CD4-positive, CD25-positive, alpha-beta regulatory T cell (primary cell): ENCODE measurements around the gene SNX5. TPM values are rescaled to one million over a fixed set of nuclear protein-coding genes. Genes with fewer than 3 reads are reported as not detected.
A peak's percentile ranks its signal among the peaks of the same experiment; 100 is the strongest.

Source experiments
- ATAC-seq, 2 donors: fragments of 150-1000 bp; cut with Tn5 transposase; one replicate each; pipeline ENCODE4 v1.10.0; 2021; ENCODE audit warnings: low read depth in 2 of 2, moderate number of reproducible peaks in 2 of 2, moderate library complexity in 1 of 2
- DNase-seq, 3 donors: peaks; one replicate each; pipeline versions ENCODE4 v3.0.0 to v3.0.0-alpha.2; 2012 to 2022; ENCODE audit warnings: mixed read lengths in 1 of 3
- H3K27ac ChIP-seq: one replicate; pipeline ENCODE4 v1.7.0; 2013; ENCODE audit warnings: mild to moderate bottlenecking, low read length; ENCODE audit not compliant: insufficient read depth, poor library complexity, severe bottlenecking
- H3K27me3 ChIP-seq: one replicate; pipeline ENCODE4 v1.7.0; 2013; ENCODE audit warnings: low read length; ENCODE audit not compliant: control insufficient read depth, insufficient read depth
- H3K36me3 ChIP-seq: one replicate; pipeline ENCODE4 v1.7.0; 2013; ENCODE audit warnings: mild to moderate bottlenecking, low read length, moderate library complexity; ENCODE audit not compliant: control insufficient read depth, insufficient read depth
- H3K4me1 ChIP-seq: 2 replicates; pipeline ENCODE4 v1.7.0; 2013; ENCODE audit warnings: mild to moderate bottlenecking, low read length; ENCODE audit not compliant: insufficient read depth, control insufficient read depth, poor library complexity, severe bottlenecking
- H3K4me3 ChIP-seq: one replicate; pipeline ENCODE4 v1.7.0; 2013; ENCODE audit warnings: low read depth, mild to moderate bottlenecking, low read length, moderate library complexity
- H3K9me3 ChIP-seq, 2 experiments: 1 replicate in 1 of 2; 2 replicates in 1 of 2; pipeline ENCODE4 v1.7.0; 2013; ENCODE audit warnings: low read length in 2 of 2, mild to moderate bottlenecking in 1 of 2, moderate library complexity in 1 of 2; ENCODE audit not compliant: control insufficient read depth in 2 of 2
- H3K27ac Mint-ChIP-seq, 3 donors: one replicate each; pipeline ENCODE4 v1.8.0; 2020 to 2022; ENCODE audit warnings: mild to moderate bottlenecking in 3 of 3, mixed read lengths in 3 of 3, moderate library complexity in 2 of 3
- H3K27me3 Mint-ChIP-seq: one replicate; pipeline ENCODE4 v1.8.0; 2022; ENCODE audit warnings: mild to moderate bottlenecking, mixed read lengths
- H3K36me3 Mint-ChIP-seq: one replicate; pipeline ENCODE4 v1.8.0; 2020; ENCODE audit warnings: mixed read lengths
- H3K4me1 Mint-ChIP-seq, 4 donors: one replicate each; pipeline ENCODE4 v1.8.0; 2020 to 2022; ENCODE audit warnings: mixed read lengths in 4 of 4, mild to moderate bottlenecking in 1 of 4
- H3K4me3 Mint-ChIP-seq, 4 donors: one replicate each; pipeline ENCODE4 v1.8.0; 2020 to 2022; ENCODE audit warnings: mild to moderate bottlenecking in 4 of 4, mixed read lengths in 4 of 4, moderate library complexity in 3 of 4
- H3K9me3 Mint-ChIP-seq, 7 donors: one replicate each; pipeline ENCODE4 v1.8.0; 2020 to 2022; ENCODE audit warnings: mixed read lengths in 7 of 7, mild to moderate bottlenecking in 3 of 7, moderate library complexity in 2 of 7
- polyA plus RNA-seq, 4 donors: library from polyadenylated mRNA; unstranded; fragments of 300-500 nt; fragmentation: Illumina TruSeq; gene quantifications; one replicate each; pipeline ENCODE4 v1.2.3, GENCODE V29; 2021
- total RNA-seq: library from RNA; stranded (reverse); gene quantifications from one replicate; pipeline ENCODE4 v1.2.3, GENCODE V29; 2022

Gene SNX5
- total and polyA plus RNA-seq, 5 donors from 2014 or later: 71.9 to 82.8 (median 78.6) TPM

- ATAC-seq: no peak
- Mint-ChIP-seq H3K9me3 (peaks cover 0 to 2% (median 0%) of the 10 kb centered on the region in 7 donors), H3K4me3 (no peak overlapping the region), H3K27me3 (peaks cover 9% of the 10 kb centered on the region), H3K4me1 (no peaks in the 10 kb centered on the region), H3K36me3 (no peaks in the 10 kb centered on the region), H3K27ac (no peak overlapping the region)
- H3K4me1 ChIP-seq: no peaks in the 10 kb centered on the region
- H3K4me3 ChIP-seq: no peak overlapping the region
- H3K27ac ChIP-seq: no peak overlapping the region
- H3K36me3 ChIP-seq: no peaks in the 10 kb centered on the region
- no peaks in the 10 kb centered on the region for H3K9me3 ChIP-seq
- DNase-seq: no peak
- no peaks in the 10 kb centered on the region for H3K27me3 ChIP-seq
Measured at GRCh38 chr20:17928633-17929311, 39.8 kb downstream of the SNX5 start.

- Histone ChIP-seq H3K27ac (no peak overlapping the region), H3K4me3 (no peak overlapping the region), H3K27me3 (no peaks in the 10 kb centered on the region), H3K4me1 (no peaks in the 10 kb centered on the region), H3K9me3 (no peaks in the 10 kb centered on the region), H3K36me3 (no peaks in the 10 kb centered on the region)
- Mint-ChIP-seq H3K36me3 (no peaks in the 10 kb centered on the region), H3K4me1 (no peaks in the 10 kb centered on the region), H3K27ac (no peak overlapping the region), H3K4me3 (no peak overlapping the region), H3K27me3 (peaks cover 13% of the 10 kb centered on the region), H3K9me3 (peaks cover 0 to 2% (median 0%) of the 10 kb centered on the region in 7 donors)
- no peak for ATAC-seq
- DNase-seq: no peak
Measured at GRCh38 chr20:17928211-17928611, 40.4 kb downstream of the SNX5 start.

- H3K27me3 Mint-ChIP-seq: peaks cover 13% of the 10 kb centered on the region
- no peak for ATAC-seq
Measured at GRCh38 chr20:17925940-17926300, 42.7 kb downstream of the SNX5 start.

GRCh38 chr20:17925141-17925939 is 43.3 kb downstream of the SNX5 start:
- Mint-ChIP-seq H3K36me3 (no peaks in the 10 kb centered on the region), H3K4me3 (no peak overlapping the region), H3K9me3 (no peaks in the 10 kb centered on the region), H3K4me1 (no peaks in the 10 kb centered on the region), H3K27ac (peak overlapping the region in 1 of 3 donors; percentile 1), H3K27me3 (peaks cover 13% of the 10 kb centered on the region)
- ATAC-seq (no peak), DNase-seq (no peak)
- Histone ChIP-seq H3K27me3 (no peaks in the 10 kb centered on the region), H3K4me1 (no peaks in the 10 kb centered on the region), H3K27ac (no peak overlapping the region), H3K9me3 (no peaks in the 10 kb centered on the region), H3K4me3 (no peak overlapping the region), H3K36me3 (no peaks in the 10 kb centered on the region)

More at GRCh38 chr20:17925940-17926300, 42.7 kb downstream of the SNX5 start:
- H3K4me1 Mint-ChIP-seq: no peaks in the 10 kb centered on the region
- Histone ChIP-seq H3K9me3 (no peaks in the 10 kb centered on the region), H3K4me3 (no peak overlapping the region), H3K4me1 (no peaks in the 10 kb centered on the region), H3K36me3 (no peaks in the 10 kb centered on the region), H3K27me3 (no peaks in the 10 kb centered on the region), H3K27ac (no peak overlapping the region)
- DNase-seq: no peak
- no peaks in the 10 kb centered on the region for H3K36me3 Mint-ChIP-seq
- H3K9me3 Mint-ChIP-seq: no peaks in the 10 kb centered on the region
- no peak overlapping the region for H3K27ac Mint-ChIP-seq
- no peak overlapping the region for H3K4me3 Mint-ChIP-seq

- H3K27ac Mint-ChIP-seq: no peak overlapping the region
Measured at GRCh38 chr20:17921774-17922173, 46.8 kb downstream of the SNX5 start.

GRCh38 chr20:17919149-17919548 is 49.4 kb downstream of the SNX5 start:
- H3K36me3 Mint-ChIP-seq: no peaks in the 10 kb centered on the region
- H3K27me3 Mint-ChIP-seq: peaks cover 33% of the 10 kb centered on the region
- Histone ChIP-seq H3K9me3 (no peaks in the 10 kb centered on the region), H3K4me3 (no peak overlapping the region), H3K4me1 (no peaks in the 10 kb centered on the region), H3K36me3 (no peaks in the 10 kb centered on the region), H3K27ac (no peak overlapping the region), H3K27me3 (no peaks in the 10 kb centered on the region)
- no peaks in the 10 kb centered on the region for H3K9me3 Mint-ChIP-seq
- peak overlapping the region in 1 of 3 donors; percentile 6 for H3K27ac Mint-ChIP-seq
- DNase-seq (no peak), ATAC-seq (no peak)
- H3K4me3 Mint-ChIP-seq: no peak overlapping the region
- H3K4me1 Mint-ChIP-seq: peaks cover 0 to 4% (median 0%) of the 10 kb centered on the region in 4 donors

More at GRCh38 chr20:17921774-17922173, 46.8 kb downstream of the SNX5 start:
- Histone ChIP-seq H3K36me3 (no peaks in the 10 kb centered on the region), H3K4me1 (no peaks in the 10 kb centered on the region), H3K27ac (no peak overlapping the region), H3K4me3 (no peak overlapping the region), H3K27me3 (no peaks in the 10 kb centered on the region), H3K9me3 (no peaks in the 10 kb centered on the region)
- H3K4me1 Mint-ChIP-seq: peaks cover 0 to 4% (median 0%) of the 10 kb centered on the region in 4 donors
- peaks cover 17% of the 10 kb centered on the region for H3K27me3 Mint-ChIP-seq
- no peak for DNase-seq
- no peak for ATAC-seq
- H3K4me3 Mint-ChIP-seq: no peak overlapping the region
- H3K9me3 Mint-ChIP-seq: no peaks in the 10 kb centered on the region
- H3K36me3 Mint-ChIP-seq: no peaks in the 10 kb centered on the region

GRCh38 chr20:17917832-17918618 is 50.6 kb downstream of the SNX5 start:
- H3K4me3 ChIP-seq: no peak overlapping the region
- Mint-ChIP-seq H3K9me3 (peaks cover 0 to 1% (median 0%) of the 10 kb centered on the region in 7 donors), H3K4me1 (peaks cover 0 to 4% (median 0%) of the 10 kb centered on the region in 4 donors), H3K4me3 (no peak overlapping the region), H3K27me3 (peaks cover 37% of the 10 kb centered on the region), H3K27ac (no peak overlapping the region), H3K36me3 (no peaks in the 10 kb centered on the region)
- H3K4me1 ChIP-seq: no peaks in the 10 kb centered on the region
- no peak for DNase-seq
- no peaks in the 10 kb centered on the region for H3K36me3 ChIP-seq
- H3K27ac ChIP-seq: no peak overlapping the region
- no peaks in the 10 kb centered on the region for H3K9me3 ChIP-seq
- ATAC-seq: no peak
- peaks cover 3% of the 10 kb centered on the region for H3K27me3 ChIP-seq
